ENCODE results near the gene RPS21.
A peak's percentile ranks its signal among the peaks of the same experiment; 100 is the strongest.

The RPS21 gene

GRCh38 chr20:62354811-62355341, 32.0 kb upstream of the RPS21 start:
- H3K4me1 ChIP-seq (ENCODE audit: insufficient read depth, low read length) = peaks cover 27% of the 10 kb centered on the region
- no peaks in the 10 kb centered on the region for H3K27me3 ChIP-seq (ENCODE audit: insufficient read depth, low read length)
- H3K36me3 ChIP-seq (ENCODE audit: insufficient read depth, low read length) = peaks cover 42% of the 10 kb centered on the region
- peak overlapping the region; percentile 38; the same call in 1 of the 2 replicates for H3K9ac ChIP-seq (ENCODE audit: low read depth, low read length)
- no peak overlapping the region for H3K4me3 ChIP-seq (ENCODE audit: low read length)
- WGBS = 63% methylated on average over 16 of the region's 16 CpGs
- H3K27ac ChIP-seq (ENCODE audit: low read depth, low read length) = peak overlapping the region; percentile 65
- H3K9me3 ChIP-seq (ENCODE audit: insufficient read depth, low read depth, low read length) = no peaks in the 10 kb centered on the region

GRCh38 chr20:62355516-62355877, 31.4 kb upstream of the RPS21 start:
- H3K9ac ChIP-seq (ENCODE audit: low read depth, low read length) = peak overlapping the region; percentile 38; the same call in 1 of the 2 replicates
- H3K4me3 ChIP-seq (ENCODE audit: low read length) = no peak overlapping the region
- H3K27ac ChIP-seq (ENCODE audit: low read depth, low read length) = peak overlapping the region; percentile 65
- H3K9me3 ChIP-seq (ENCODE audit: insufficient read depth, low read depth, low read length) = no peaks in the 10 kb centered on the region
- H3K36me3 ChIP-seq (ENCODE audit: insufficient read depth, low read length) = peaks cover 36% of the 10 kb centered on the region
- peaks cover 27% of the 10 kb centered on the region for H3K4me1 ChIP-seq (ENCODE audit: insufficient read depth, low read length)
- no peaks in the 10 kb centered on the region for H3K27me3 ChIP-seq (ENCODE audit: insufficient read depth, low read length)
- WGBS = 41% methylated on average over 11 of the region's 11 CpGs

GRCh38 chr20:62355878-62356588, 30.9 kb upstream of the RPS21 start:
- Histone ChIP-seq H3K9me3 (ENCODE audit: insufficient read depth, low read depth, low read length) (no peaks in the 10 kb centered on the region), H3K27me3 (ENCODE audit: insufficient read depth, low read length) (no peaks in the 10 kb centered on the region), H3K9ac (ENCODE audit: low read depth, low read length) (peak overlapping the region; percentile 38; the same call in 1 of the 2 replicates), H3K36me3 (ENCODE audit: insufficient read depth, low read length) (peaks cover 36% of the 10 kb centered on the region), H3K27ac (ENCODE audit: low read depth, low read length) (peak overlapping the region; percentile 65), H3K4me3 (ENCODE audit: low read length) (no peak overlapping the region), H3K4me1 (ENCODE audit: insufficient read depth, low read length) (peaks cover 32% of the 10 kb centered on the region)
- 58% methylated on average over 29 of the region's 29 CpGs for WGBS

GRCh38 chr20:62356589-62357186, 30.2 kb upstream of the RPS21 start:
- Histone ChIP-seq H3K4me3 (ENCODE audit: low read length) (no peak overlapping the region), H3K9ac (ENCODE audit: low read depth, low read length) (peak overlapping the region; percentile 33; the same call in 1 of the 2 replicates), H3K27me3 (ENCODE audit: insufficient read depth, low read length) (no peaks in the 10 kb centered on the region), H3K27ac (ENCODE audit: low read depth, low read length) (peak overlapping the region; percentile 65), H3K4me1 (ENCODE audit: insufficient read depth, low read length) (peaks cover 38% of the 10 kb centered on the region), H3K36me3 (ENCODE audit: insufficient read depth, low read length) (peaks cover 31% of the 10 kb centered on the region), H3K9me3 (ENCODE audit: insufficient read depth, low read depth, low read length) (no peaks in the 10 kb centered on the region)
- 84% methylated on average over 17 of the region's 17 CpGs for WGBS

- H3K4me1 ChIP-seq (ENCODE audit: insufficient read depth, low read length) = peaks cover 42% of the 10 kb centered on the region
- peak overlapping the region; percentile 65; the same call in 1 of the 2 replicates for H3K27ac ChIP-seq (ENCODE audit: low read depth, low read length)
- H3K36me3 ChIP-seq (ENCODE audit: insufficient read depth, low read length) = peaks cover 29% of the 10 kb centered on the region
- no peaks in the 10 kb centered on the region for H3K27me3 ChIP-seq (ENCODE audit: insufficient read depth, low read length)
- WGBS = 84% methylated on average over 25 of the region's 25 CpGs
- 0 out of 2 replicates have a peak overlapping the region, but pooled peaks have one; percentile 33 for H3K9ac ChIP-seq (ENCODE audit: low read depth, low read length)
- no peak overlapping the region for H3K4me3 ChIP-seq (ENCODE audit: low read length)
- no peaks in the 10 kb centered on the region for H3K9me3 ChIP-seq (ENCODE audit: insufficient read depth, low read depth, low read length)
Measured at GRCh38 chr20:62357187-62357667, 29.7 kb upstream of the RPS21 start.

GRCh38 chr20:62357681-62358080, 29.2 kb upstream of the RPS21 start:
- Histone ChIP-seq H3K27ac (ENCODE audit: low read depth, low read length) (peak overlapping the region; percentile 30; the same call in 1 of the 2 replicates), H3K27me3 (ENCODE audit: insufficient read depth, low read length) (no peaks in the 10 kb centered on the region), H3K9ac (ENCODE audit: low read depth, low read length) (0 out of 2 replicates have a peak overlapping the region, but pooled peaks have one; percentile 8), H3K4me3 (ENCODE audit: low read length) (no peak overlapping the region), H3K4me1 (ENCODE audit: insufficient read depth, low read length) (peaks cover 45% of the 10 kb centered on the region), H3K36me3 (ENCODE audit: insufficient read depth, low read length) (peaks cover 27% of the 10 kb centered on the region), H3K9me3 (ENCODE audit: insufficient read depth, low read depth, low read length) (no peaks in the 10 kb centered on the region)
- 82% methylated on average over 7 of the region's 7 CpGs for whole genome bisulfite sequencing

- H3K4me1 ChIP-seq (ENCODE audit: insufficient read depth, low read length) = peaks cover 52% of the 10 kb centered on the region
- no peaks in the 10 kb centered on the region for H3K27me3 ChIP-seq (ENCODE audit: insufficient read depth, low read length)
- WGBS = 91% methylated on average over 24 of the region's 24 CpGs
- peaks cover 22% of the 10 kb centered on the region for H3K36me3 ChIP-seq (ENCODE audit: insufficient read depth, low read length)
- peak overlapping the region; percentile 43; the same call in 1 of the 2 replicates for H3K9ac ChIP-seq (ENCODE audit: low read depth, low read length)
- H3K9me3 ChIP-seq (ENCODE audit: insufficient read depth, low read depth, low read length) = no peaks in the 10 kb centered on the region
- H3K27ac ChIP-seq (ENCODE audit: low read depth, low read length) = peak overlapping the region; percentile 49
- no peak overlapping the region for H3K4me3 ChIP-seq (ENCODE audit: low read length)
Measured at GRCh38 chr20:62358171-62359042, 28.5 kb upstream of the RPS21 start.

- Histone ChIP-seq H3K27me3 (ENCODE audit: insufficient read depth, low read length) (no peaks in the 10 kb centered on the region), H3K4me1 (ENCODE audit: insufficient read depth, low read length) (peaks cover 59% of the 10 kb centered on the region), H3K4me3 (ENCODE audit: low read length) (no peak overlapping the region), H3K9me3 (ENCODE audit: insufficient read depth, low read depth, low read length) (no peaks in the 10 kb centered on the region), H3K9ac (ENCODE audit: low read depth, low read length) (peak overlapping the region; percentile 43; the same call in 1 of the 2 replicates), H3K27ac (ENCODE audit: low read depth, low read length) (peak overlapping the region; percentile 49), H3K36me3 (ENCODE audit: insufficient read depth, low read length) (peaks cover 22% of the 10 kb centered on the region)
- WGBS = 81% methylated on average over 16 of the region's 16 CpGs
Measured at GRCh38 chr20:62359043-62359490, 27.8 kb upstream of the RPS21 start.

GRCh38 chr20:62359491-62360121, 27.3 kb upstream of the RPS21 start:
- H3K9ac ChIP-seq (ENCODE audit: low read depth, low read length) = peak overlapping the region; percentile 34; the same call in 1 of the 2 replicates
- no peaks in the 10 kb centered on the region for H3K27me3 ChIP-seq (ENCODE audit: insufficient read depth, low read length)
- no peaks in the 10 kb centered on the region for H3K9me3 ChIP-seq (ENCODE audit: insufficient read depth, low read depth, low read length)
- H3K36me3 ChIP-seq (ENCODE audit: insufficient read depth, low read length) = peaks cover 22% of the 10 kb centered on the region
- WGBS = 91% methylated on average over 25 of the region's 25 CpGs
- peak overlapping the region; percentile 49 for H3K27ac ChIP-seq (ENCODE audit: low read depth, low read length)
- H3K4me1 ChIP-seq (ENCODE audit: insufficient read depth, low read length) = peaks cover 59% of the 10 kb centered on the region
- H3K4me3 ChIP-seq (ENCODE audit: low read length) = no peak overlapping the region

Data from HUES64 (cell line).